K562 (cell line): Measurements from ENCODE around the gene GMNC.

Experiments used
- CTCF ChIP-seq, 3 experiments: IDR thresholded peaks in 2 of 3; conservative IDR thresholded peaks in 1 of 3; 2 replicates each; pipeline ENCODE4 v1.5.1; 2011 to 2012; ENCODE audit warnings: low read length in 3 of 3, mild to moderate bottlenecking in 3 of 3, control low read depth in 2 of 3, improper control_type of control experiment in 1 of 3, inconsistent platforms in 1 of 3, low read depth in 1 of 3, mixed read lengths in 1 of 3, moderate library complexity in 1 of 3; ENCODE audit not compliant: insufficient read depth in 2 of 3
- E2F8 ChIP-seq: fragments of 450-650 bp; IDR thresholded peaks from 2 replicates; pipeline ENCODE4 v1.7.1; 2018; ENCODE audit warnings: mild to moderate bottlenecking, low read depth; ENCODE audit not compliant: partially characterized antibody
- JUN ChIP-seq, 2 experiments: sonication (generic) in 1 of 2; formaldehyde crosslinking in 1 of 2; IDR thresholded peaks; 2 replicates each; pipeline versions ENCODE4 v1.6.1 to v1.8.0; 2012 to 2022; ENCODE audit warnings: borderline replicate concordance in 2 of 2, mild to moderate bottlenecking in 2 of 2, improper control_type of control experiment in 1 of 2, low read depth in 1 of 2, low read length in 1 of 2, missing genetic modification reagents in 1 of 2
- NRF1 ChIP-seq, 2 experiments: fragments of 450-650 bp; IDR thresholded peaks in 1 of 2; conservative IDR thresholded peaks in 1 of 2; 2 replicates each; pipeline ENCODE4 v1.6.1; 2014; ENCODE audit warnings: mild to moderate bottlenecking in 2 of 2
- PHF20 ChIP-seq: fragments of 450-650 bp; IDR thresholded peaks from 2 replicates; pipeline ENCODE4 v1.6.1; 2018; ENCODE audit not compliant: partially characterized antibody
- RAD21 ChIP-seq, 2 experiments: fragments of 250-450 bp in 1 of 2; fragments of 450-650 bp in 1 of 2; sonication (Bioruptor Pico) in 1 of 2; formaldehyde crosslinking in 1 of 2; IDR thresholded peaks in 1 of 2; conservative IDR thresholded peaks in 1 of 2; 2 replicates each; pipeline versions ENCODE4 v1.4.0 to v1.8.0; 2020 to 2022; ENCODE audit warnings: mild to moderate bottlenecking in 2 of 2, moderate library complexity in 1 of 2
- ZBTB33 ChIP-seq: sonication (generic); formaldehyde crosslinking; IDR thresholded peaks from 2 replicates; pipeline ENCODE4 v1.8.1; 2023; ENCODE audit warnings: mild to moderate bottlenecking, missing genetic modification reagents
- ZNF707 ChIP-seq: fragments of 250-450 bp; sonication (Bioruptor Pico); conservative IDR thresholded peaks from 2 replicates; pipeline ENCODE4 v1.8.0; 2022; ENCODE audit warnings: inconsistent platforms, mild to moderate bottlenecking, moderate library complexity

- TF ChIP-seq NRF1 (conservative IDR thresholded peaks at IDR 0.05 in 1 of 2, IDR thresholded peaks at IDR 0.05 in 1 of 2) (no peak), ZBTB33 (no peak), CTCF (IDR thresholded peaks at IDR 0.05 in 2 of 3, conservative IDR thresholded peaks at IDR 0.05 in 1 of 3; ENCODE audit: insufficient read depth in 2 of 3, low read depth in 1 of 3, low read length in 3 of 3) (no peak), PHF20 (no peak), RAD21 (CRISPR knock-in tag; conservative IDR thresholded peaks at IDR 0.05 in 1 of 2, IDR thresholded peaks at IDR 0.05 in 1 of 2) (no peak), ZNF707 (CRISPR knock-in tag) (no peak), E2F8 (no peak), JUN (IDR thresholded peaks at IDR 0.05; ENCODE audit: borderline replicate concordance, low read depth, low read length) (no peak), JUN (CRISPR knock-in tag; IDR thresholded peaks at IDR 0.05; ENCODE audit: borderline replicate concordance) (no peak)
Observed at GRCh38 chr3:190807719-190808375, 54.6 kb downstream of the GMNC start.
